Right lobe of liver (tissue), 4 donors: Measurements from ENCODE around the gene RAB42.

Source experiments
- POLR2A ChIP-seq: fragments of 450-650 bp; IDR thresholded peaks from one replicate; pipeline ENCODE4 v1.6.1; 2017; ENCODE audit warnings: antibody characterized with exemption, mild to moderate bottlenecking
- TF ChIP-seq, protein P1 (sequence below), 4 donors: fragments of 200-600 bp in 3 of 4; fragments of 450-650 bp in 1 of 4; IDR thresholded peaks; one replicate each; pipeline versions ENCODE4 v1.5.1 to v1.8.0; 2016 to 2022; ENCODE audit warnings: antibody characterized with exemption in 4 of 4, mild to moderate bottlenecking in 2 of 4
- donor health status: DM: no; HTN: no; CAD: no.
- donor health status: DM: no; HTN: no; CAD: no.
- donor health status: DM: no; HTN: yes; CAD: no.

DNA sequence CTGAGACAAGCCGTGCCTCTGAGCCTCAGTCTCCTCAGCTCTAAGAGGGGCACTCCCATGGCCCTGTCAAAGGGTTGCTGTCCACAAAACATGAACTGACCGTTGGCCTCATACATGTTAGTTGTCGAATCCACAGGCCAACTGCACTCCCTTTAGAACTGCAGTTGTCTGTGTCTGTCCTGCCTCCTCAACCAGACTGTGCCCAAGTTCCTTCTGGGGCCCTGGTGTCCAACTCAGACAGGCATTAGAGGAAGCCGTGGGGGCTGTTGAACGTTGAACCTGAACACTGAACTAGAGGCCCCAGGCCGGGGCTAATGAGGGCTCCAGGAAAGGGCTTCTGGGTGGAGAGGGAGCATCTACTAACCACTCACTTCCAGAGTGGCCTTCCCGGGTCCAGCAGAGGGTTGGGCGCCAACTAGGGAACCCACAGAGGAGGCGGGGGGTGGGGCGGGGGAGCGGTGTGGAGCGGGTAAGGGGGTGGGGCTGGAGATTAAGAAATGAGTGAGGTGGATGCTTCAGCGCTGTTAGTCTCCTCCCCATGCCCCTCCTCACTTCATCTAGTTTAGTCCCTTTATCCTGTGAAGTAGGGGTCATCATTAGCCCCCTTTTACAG, at the start of gene RAB42:
- TF ChIP-seq POLR2A, result no peak
- TF ChIP-seq, protein P1, sequence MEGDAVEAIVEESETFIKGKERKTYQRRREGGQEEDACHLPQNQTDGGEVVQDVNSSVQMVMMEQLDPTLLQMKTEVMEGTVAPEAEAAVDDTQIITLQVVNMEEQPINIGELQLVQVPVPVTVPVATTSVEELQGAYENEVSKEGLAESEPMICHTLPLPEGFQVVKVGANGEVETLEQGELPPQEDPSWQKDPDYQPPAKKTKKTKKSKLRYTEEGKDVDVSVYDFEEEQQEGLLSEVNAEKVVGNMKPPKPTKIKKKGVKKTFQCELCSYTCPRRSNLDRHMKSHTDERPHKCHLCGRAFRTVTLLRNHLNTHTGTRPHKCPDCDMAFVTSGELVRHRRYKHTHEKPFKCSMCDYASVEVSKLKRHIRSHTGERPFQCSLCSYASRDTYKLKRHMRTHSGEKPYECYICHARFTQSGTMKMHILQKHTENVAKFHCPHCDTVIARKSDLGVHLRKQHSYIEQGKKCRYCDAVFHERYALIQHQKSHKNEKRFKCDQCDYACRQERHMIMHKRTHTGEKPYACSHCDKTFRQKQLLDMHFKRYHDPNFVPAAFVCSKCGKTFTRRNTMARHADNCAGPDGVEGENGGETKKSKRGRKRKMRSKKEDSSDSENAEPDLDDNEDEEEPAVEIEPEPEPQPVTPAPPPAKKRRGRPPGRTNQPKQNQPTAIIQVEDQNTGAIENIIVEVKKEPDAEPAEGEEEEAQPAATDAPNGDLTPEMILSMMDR (IDR thresholded peaks at IDR 0.05), result no peak
